BLaER1 (cell line): ENCODE data around the gene ST3GAL6.

Experiments
- H3K27ac ChIP-seq: shearing (Covaris generic); formaldehyde crosslinking; 2 replicates; pipeline ENCODE4 v1.8.1; 2022
- H3K27me3 ChIP-seq: shearing (Covaris generic); formaldehyde crosslinking; 2 replicates; pipeline ENCODE4 v1.8.1; 2022
- H3K36me3 ChIP-seq: shearing (Covaris generic); formaldehyde crosslinking; 2 replicates; pipeline ENCODE4 v1.8.1; 2022
- H3K4me1 ChIP-seq: shearing (Covaris generic); formaldehyde crosslinking; 2 replicates; pipeline ENCODE4 v1.8.1; 2022
- H3K4me2 ChIP-seq: shearing (Covaris generic); formaldehyde crosslinking; 2 replicates; pipeline ENCODE4 v1.8.1; 2022
- H3K4me3 ChIP-seq: shearing (Covaris generic); formaldehyde crosslinking; 2 replicates; pipeline ENCODE4 v1.8.1; 2022
- H3K9ac ChIP-seq: shearing (Covaris generic); formaldehyde crosslinking; 2 replicates; pipeline ENCODE4 v1.8.1; 2022
- H3K9me3 ChIP-seq: shearing (Covaris generic); formaldehyde crosslinking; 2 replicates; pipeline ENCODE4 v1.8.1; 2022
- H4K20me1 ChIP-seq: shearing (Covaris generic); formaldehyde crosslinking; 2 replicates; pipeline ENCODE4 v1.8.1; 2022
- Cebpa-rat ChIP-seq: shearing (Covaris generic); IDR thresholded peaks from 2 replicates; pipeline ENCODE4 v1.8.1; 2022

ST3GAL6 gene

DNA sequence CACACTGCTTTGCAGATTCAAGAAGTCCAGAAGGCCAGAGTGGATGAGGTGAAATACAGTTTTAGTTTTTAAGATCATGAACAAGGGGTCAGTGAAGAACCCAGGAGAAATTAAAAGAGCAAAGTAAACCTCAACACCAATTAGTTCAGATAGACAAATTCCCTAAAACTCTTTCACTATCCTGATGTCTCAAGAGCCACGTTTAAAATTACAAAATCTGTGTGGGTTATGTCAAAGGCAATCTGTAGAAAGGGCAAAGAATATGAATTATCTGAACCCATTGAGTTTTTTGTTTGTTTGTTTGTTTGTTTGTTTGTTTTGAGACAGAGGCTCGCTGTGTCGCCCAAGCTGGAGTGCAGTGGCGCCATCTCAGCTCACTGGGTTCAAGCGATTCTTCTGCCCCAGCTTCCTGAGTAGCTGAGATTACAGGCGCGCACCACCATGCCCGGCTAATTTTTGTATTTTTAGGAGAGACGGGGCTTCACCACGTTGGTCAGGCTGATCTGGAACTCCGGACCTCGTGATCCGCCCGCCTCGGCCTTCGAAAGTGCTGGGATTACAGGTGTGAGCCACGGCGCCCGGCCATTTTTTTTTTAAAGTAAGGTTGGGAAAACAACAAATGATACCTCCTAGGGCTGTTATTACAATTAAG lies 32.1 kb upstream of the ST3GAL6 start:
- TF ChIP-seq Cebpa-rat: no peak
- no peaks in the 10 kb centered on the region for H3K27me3 ChIP-seq
- no peak overlapping the region for H3K27ac ChIP-seq

DNA sequence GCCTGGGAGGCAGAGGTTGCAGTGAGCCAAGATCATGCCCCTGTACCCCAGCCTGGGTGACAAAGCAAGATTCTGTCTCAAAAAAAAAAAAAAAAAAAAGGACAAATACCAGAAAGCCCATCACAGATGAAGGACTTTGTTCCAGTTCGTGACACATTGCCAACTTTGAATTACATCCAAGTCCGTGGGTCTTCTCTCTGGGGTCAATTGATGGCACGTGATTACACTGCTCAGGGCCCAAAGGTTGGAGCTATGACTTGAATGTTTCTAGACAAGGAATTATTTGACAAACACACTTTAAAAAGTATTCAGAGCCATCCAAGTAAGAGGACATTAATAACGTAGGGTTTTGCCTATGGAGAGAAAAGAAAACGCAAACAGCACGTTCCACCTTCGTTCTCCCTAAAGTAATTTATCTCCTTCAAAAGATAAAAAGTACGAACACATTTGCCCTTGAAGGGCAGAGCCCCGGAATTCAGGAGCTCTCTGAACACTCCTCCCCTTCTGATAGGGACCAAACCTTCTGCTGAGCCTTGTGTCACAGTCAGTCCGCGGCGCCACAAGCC lies 31.3 kb upstream of the ST3GAL6 start:
- no peak for TF ChIP-seq Cebpa-rat
- no peaks in the 10 kb centered on the region for H3K36me3 ChIP-seq
- H3K9ac ChIP-seq: no peak overlapping the region
- no peaks in the 10 kb centered on the region for H4K20me1 ChIP-seq
- H3K27me3 ChIP-seq: no peaks in the 10 kb centered on the region
- H3K4me1 ChIP-seq: no peaks in the 10 kb centered on the region
- no peak overlapping the region for H3K27ac ChIP-seq
- H3K4me2 ChIP-seq: no peak overlapping the region
- no peak overlapping the region for H3K4me3 ChIP-seq
- H3K9me3 ChIP-seq: peaks cover 23% of the 10 kb centered on the region

More for the DNA sequence above, 32.1 kb upstream of the ST3GAL6 start:
- H3K4me3 ChIP-seq: no peak overlapping the region
- no peaks in the 10 kb centered on the region for H3K36me3 ChIP-seq
- H3K9ac ChIP-seq: no peak overlapping the region
- H3K4me1 ChIP-seq: no peaks in the 10 kb centered on the region
- H4K20me1 ChIP-seq: no peaks in the 10 kb centered on the region
- H3K4me2 ChIP-seq: no peak overlapping the region
- H3K9me3 ChIP-seq: peaks cover 23% of the 10 kb centered on the region

DNA sequence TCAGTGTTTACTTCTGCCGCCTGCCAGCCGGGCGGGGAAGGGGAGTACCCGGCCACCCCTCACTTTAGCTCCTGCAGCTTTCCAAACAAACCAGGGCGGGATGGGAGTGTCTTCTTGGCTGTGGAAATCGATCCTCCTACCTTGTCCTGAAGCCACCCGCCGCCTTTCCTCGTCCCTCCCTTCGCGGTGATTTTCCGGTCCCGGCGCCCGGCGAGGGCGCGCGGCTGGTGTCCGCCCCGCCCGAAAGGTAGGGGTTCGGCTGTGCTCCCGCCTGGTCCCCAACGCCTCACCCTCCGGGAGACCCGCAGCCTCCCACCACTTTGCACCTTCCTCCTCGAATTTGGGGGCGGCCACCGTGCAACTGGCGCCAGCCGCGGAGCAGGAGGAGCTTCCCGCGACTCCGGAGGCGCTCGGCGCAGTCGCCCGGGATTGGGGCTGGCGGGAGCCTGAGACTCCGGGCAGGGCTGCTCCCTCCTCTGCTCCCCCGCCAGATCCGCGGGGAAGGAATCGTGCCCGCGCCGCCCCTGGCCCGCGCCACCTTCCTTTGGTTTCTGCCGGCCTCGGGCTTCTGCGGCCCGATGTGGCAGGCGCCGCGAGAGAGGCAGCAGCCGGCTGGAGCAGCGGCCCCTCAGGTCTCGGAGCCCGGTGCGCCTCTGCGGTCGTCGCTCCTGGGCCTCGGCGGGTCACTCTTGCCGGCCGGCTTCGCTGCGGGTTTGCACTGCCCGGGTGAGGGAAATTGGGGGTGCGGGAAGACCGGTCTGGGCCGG lies 30.7 kb upstream of the ST3GAL6 start:
- H3K4me3 ChIP-seq: peak overlapping the region; percentile 28; the same call in 1 of the 2 replicates
- H3K9ac ChIP-seq: no peak overlapping the region
- H4K20me1 ChIP-seq: no peaks in the 10 kb centered on the region
- H3K9me3 ChIP-seq: peaks cover 23% of the 10 kb centered on the region
- no peaks in the 10 kb centered on the region for H3K36me3 ChIP-seq
- TF ChIP-seq Cebpa-rat: no peak
- H3K27ac ChIP-seq: no peak overlapping the region
- 0 out of 2 replicates have a peak, but pooled peaks cover 4% of the 10 kb centered on the region for H3K4me1 ChIP-seq
- no peak overlapping the region for H3K4me2 ChIP-seq
- H3K27me3 ChIP-seq: no peaks in the 10 kb centered on the region

DNA sequence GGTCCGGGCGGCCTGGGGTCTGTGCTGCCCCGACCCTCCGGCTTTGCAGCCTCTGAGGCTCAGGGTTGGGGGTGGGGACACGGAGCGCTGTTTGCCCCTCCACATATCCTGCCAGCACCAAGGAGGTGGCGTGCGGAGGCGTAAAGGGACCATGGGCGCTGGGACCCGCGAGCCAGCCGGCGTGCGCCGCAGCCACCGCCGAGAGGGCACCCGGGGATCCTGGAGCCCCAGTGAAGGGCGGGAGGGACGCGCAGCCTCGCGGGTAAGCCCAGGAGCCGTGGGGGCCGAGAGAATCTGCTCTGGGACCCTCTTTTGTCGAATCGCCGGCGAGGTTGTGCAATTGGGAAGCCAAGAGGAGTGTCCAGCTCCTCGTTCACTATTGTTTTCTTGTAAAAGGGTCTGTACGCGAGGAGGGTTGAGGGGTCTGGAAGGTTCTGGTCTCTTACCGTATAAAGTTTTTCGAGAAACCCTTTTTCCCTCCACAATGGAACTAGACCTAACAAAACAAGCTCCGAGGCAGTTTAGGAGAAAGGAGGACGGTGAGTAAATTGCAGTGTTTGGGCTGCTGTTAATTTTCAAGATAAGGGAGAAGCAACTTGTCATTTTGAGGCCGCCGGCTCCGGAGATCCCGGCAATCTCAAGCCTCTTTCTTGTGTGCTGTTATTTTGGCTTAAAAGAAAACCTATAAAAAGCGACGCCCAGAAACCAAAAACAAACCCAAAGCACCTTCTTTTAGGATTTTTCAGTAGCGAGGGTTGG lies 29.9 kb upstream of the ST3GAL6 start:
- H3K4me3 ChIP-seq: peak overlapping the region; percentile 28; the same call in 1 of the 2 replicates
- H3K9me3 ChIP-seq: peaks cover 23% of the 10 kb centered on the region
- no peak overlapping the region for H3K4me2 ChIP-seq
- H3K27ac ChIP-seq: no peak overlapping the region
- H3K27me3 ChIP-seq: no peaks in the 10 kb centered on the region
- H3K9ac ChIP-seq: no peak overlapping the region
- H4K20me1 ChIP-seq: no peaks in the 10 kb centered on the region
- 0 out of 2 replicates have a peak, but pooled peaks cover 8% of the 10 kb centered on the region for H3K4me1 ChIP-seq
- no peaks in the 10 kb centered on the region for H3K36me3 ChIP-seq
- TF ChIP-seq Cebpa-rat: no peak

DNA sequence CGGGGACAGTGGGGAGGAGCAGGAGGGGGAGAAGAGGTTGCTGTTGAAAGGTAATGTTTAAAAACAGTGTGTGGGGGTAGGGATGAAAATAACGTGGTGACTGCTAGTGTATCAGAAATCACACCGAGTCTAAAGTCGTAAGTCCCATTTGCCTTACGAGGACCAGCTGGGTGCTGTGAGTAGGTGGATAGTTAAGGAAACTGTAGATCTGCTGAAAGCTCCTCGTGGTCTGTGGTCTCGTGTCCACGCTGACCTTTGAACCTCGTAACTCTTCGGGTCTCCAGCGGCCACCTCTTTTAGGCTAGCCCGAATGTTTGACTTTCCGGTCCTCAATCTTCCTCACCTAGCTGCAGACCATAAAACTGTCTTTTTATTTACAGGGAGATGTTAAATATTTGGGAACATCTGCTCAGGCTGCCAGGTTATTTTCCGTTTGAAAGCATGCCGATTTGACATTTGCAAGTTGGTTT lies 29.3 kb upstream of the ST3GAL6 start:
- Histone ChIP-seq H3K9me3 (peaks cover 23% of the 10 kb centered on the region), H3K36me3 (no peaks in the 10 kb centered on the region), H3K9ac (no peak overlapping the region), H3K27ac (no peak overlapping the region), H3K4me1 (0 out of 2 replicates have a peak, but pooled peaks cover 8% of the 10 kb centered on the region), H3K27me3 (no peaks in the 10 kb centered on the region), H3K4me2 (no peak overlapping the region), H4K20me1 (no peaks in the 10 kb centered on the region), H3K4me3 (no peak overlapping the region)
- no peak for TF ChIP-seq Cebpa-rat

DNA sequence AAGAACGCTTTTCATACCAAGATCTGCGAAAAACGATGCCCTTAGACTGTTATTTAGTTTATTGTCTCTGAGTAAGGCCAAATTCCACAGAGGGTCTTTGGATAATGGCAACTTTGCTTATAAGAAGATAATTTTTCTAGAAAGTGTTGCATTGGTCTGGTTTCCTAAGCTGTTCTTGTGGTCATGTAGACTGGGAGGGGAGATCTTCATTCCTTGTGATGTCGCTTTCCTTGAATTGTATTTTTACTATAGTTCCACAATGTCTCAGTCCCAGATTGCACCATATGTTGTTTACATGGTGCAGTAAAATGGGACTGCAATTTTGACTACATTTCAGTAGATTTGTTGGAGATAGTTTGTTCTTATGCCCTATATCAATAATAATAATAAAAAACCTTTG lies 28.8 kb upstream of the ST3GAL6 start:
- Histone ChIP-seq H3K27ac (no peak overlapping the region), H3K9me3 (peaks cover 23% of the 10 kb centered on the region), H3K4me2 (no peak overlapping the region), H3K4me1 (0 out of 2 replicates have a peak, but pooled peaks cover 8% of the 10 kb centered on the region), H3K4me3 (no peak overlapping the region), H3K9ac (no peak overlapping the region), H3K36me3 (no peaks in the 10 kb centered on the region), H3K27me3 (no peaks in the 10 kb centered on the region), H4K20me1 (no peaks in the 10 kb centered on the region)
- no peak for TF ChIP-seq Cebpa-rat

DNA sequence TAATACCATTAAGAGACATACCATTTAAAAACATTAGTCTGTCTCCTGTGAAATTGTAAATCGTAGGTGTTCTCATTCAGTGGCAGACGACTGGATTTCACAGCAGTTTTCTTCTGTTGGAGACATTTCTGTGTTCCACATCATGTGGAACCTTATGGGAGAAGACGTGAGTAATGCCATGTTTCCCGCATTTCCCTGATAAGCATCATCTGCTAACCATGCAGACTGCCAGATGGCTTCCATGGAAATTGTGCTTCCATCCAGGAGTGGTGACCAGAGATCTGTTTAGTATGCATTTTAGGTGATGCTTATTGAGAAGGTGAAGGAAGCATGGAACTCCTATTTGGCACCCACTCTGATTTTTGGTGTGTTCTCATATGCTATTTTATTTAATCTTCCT lies 28.4 kb upstream of the ST3GAL6 start:
- Histone ChIP-seq H3K9ac (no peak overlapping the region), H3K27ac (no peak overlapping the region), H3K4me3 (no peak overlapping the region), H4K20me1 (no peaks in the 10 kb centered on the region), H3K27me3 (no peaks in the 10 kb centered on the region), H3K9me3 (peaks cover 23% of the 10 kb centered on the region), H3K4me1 (0 out of 2 replicates have a peak, but pooled peaks cover 8% of the 10 kb centered on the region), H3K36me3 (no peaks in the 10 kb centered on the region), H3K4me2 (no peak overlapping the region)
- no peak for TF ChIP-seq Cebpa-rat

DNA sequence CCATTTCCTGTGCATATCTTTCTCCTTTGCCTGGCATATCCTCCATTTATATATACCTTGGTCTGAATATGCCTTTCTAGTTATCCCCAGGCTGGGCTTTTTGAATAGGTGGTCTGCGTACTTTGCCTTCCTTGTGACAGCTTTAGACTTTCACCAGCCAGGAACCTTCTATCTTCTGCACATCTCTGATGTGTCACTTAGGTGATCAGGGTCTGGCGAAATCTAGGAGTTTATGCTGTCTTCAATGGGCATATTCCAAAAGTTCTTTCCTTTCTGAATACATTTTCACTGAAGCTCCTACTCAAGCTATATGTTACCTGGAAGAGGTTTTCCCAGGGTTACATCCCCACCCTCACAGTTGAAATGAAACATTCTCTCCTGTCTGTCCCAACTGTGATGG lies 27.8 kb upstream of the ST3GAL6 start:
- Histone ChIP-seq H3K9ac (no peak overlapping the region), H3K27me3 (no peaks in the 10 kb centered on the region), H3K4me2 (no peak overlapping the region), H3K36me3 (no peaks in the 10 kb centered on the region), H3K4me3 (no peak overlapping the region), H3K27ac (no peak overlapping the region), H3K4me1 (0 out of 2 replicates have a peak, but pooled peaks cover 8% of the 10 kb centered on the region), H4K20me1 (no peaks in the 10 kb centered on the region), H3K9me3 (peaks cover 23% of the 10 kb centered on the region)
- TF ChIP-seq Cebpa-rat: no peak

DNA sequence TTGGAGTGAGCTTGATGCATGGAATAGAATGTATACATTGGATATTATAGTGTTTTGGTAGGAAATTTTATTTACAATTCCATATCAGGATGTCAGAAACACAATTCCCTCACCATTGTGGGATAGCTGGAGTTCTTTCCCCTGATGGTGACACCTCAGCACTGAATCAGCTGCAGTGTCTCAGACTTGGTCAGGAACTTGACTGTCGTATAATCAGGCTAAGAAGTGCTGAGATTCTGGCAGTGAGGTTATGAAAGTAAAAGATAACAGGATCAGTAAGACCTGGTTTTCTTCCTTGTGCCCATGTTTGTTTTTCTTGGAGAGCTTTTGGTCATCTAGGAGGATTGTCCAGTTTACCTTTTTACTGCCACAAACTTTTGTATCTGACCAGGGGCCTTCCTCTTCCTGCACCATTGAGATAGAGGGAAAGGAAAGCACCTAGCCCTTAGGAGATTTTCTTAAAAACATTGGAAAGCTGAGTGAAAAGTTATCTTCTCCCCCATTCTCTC lies 27.3 kb upstream of the ST3GAL6 start:
- no peak for TF ChIP-seq Cebpa-rat
- H3K27me3 ChIP-seq: no peaks in the 10 kb centered on the region
- H3K4me2 ChIP-seq: no peak overlapping the region

More for the DNA sequence above, 27.3 kb upstream of the ST3GAL6 start:
- Histone ChIP-seq H3K36me3 (no peaks in the 10 kb centered on the region), H3K4me1 (0 out of 2 replicates have a peak, but pooled peaks cover 8% of the 10 kb centered on the region), H4K20me1 (no peaks in the 10 kb centered on the region), H3K4me3 (no peak overlapping the region), H3K9me3 (peaks cover 23% of the 10 kb centered on the region), H3K27ac (no peak overlapping the region), H3K9ac (no peak overlapping the region)
